HG02870 (cell line): ENCODE results near the gene CXCL5.
"Not testable (repeated sequence)": the region's sequence is repeated elsewhere in the genome, so short reads cannot be mapped to it uniquely, and the experiment has no call there.

Source experiments
- ATAC-seq: cut with Tn5 transposase; IDR thresholded peaks from one replicate; pipeline ENCODE4 v1.9.1; 2021; ENCODE audit warnings: mild to moderate bottlenecking, moderate library complexity; ENCODE audit not compliant: unreplicated experiment

The CXCL5 gene

DNA sequence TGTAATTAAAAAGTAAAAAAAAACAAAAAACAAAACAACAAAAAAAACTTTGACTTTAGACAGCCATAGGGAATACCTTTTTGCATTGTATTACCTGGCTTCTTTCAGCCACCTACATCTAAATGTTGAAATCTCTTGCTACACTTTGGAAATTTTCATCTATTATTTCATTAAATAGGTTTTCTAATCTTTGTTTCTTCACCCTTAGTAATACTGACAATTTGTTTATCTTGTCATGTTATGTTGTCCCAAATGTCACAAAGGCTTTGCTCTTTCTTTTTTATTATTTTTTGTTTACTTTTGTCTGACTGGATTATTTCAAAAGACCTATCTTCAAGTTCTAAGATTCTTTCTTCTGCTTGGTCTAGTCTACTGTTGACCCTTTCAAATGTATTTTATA is 24.1 kb downstream of the CXCL5 start:
- no peak for ATAC-seq

DNA sequence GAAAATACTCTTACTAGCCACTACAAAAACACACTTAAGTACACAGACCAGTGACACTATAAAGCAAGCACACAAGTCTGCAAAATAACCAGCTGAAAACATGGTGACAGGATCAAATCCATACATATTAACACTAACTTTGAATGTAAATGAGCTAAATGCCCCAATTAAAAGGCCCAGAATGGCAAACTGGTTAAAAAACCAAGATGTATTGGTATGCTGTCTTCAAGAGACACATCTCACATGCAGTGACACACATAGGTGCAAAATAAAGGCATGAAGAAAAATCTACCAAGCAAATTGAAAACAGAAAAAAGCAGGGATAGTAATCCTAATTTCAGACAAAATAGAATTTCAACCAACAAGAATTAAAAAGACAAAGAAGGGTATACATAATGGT is 27.5 kb downstream of the CXCL5 start:
- no peak for ATAC-seq

- no peak for ATAC-seq
These were observed 28.5 kb downstream of the CXCL5 start for GRCh38 chr4:73970011-73970410.

GRCh38 chr4:73967866-73968265 is 30.6 kb downstream of the CXCL5 start:
- no peak for ATAC-seq

DNA sequence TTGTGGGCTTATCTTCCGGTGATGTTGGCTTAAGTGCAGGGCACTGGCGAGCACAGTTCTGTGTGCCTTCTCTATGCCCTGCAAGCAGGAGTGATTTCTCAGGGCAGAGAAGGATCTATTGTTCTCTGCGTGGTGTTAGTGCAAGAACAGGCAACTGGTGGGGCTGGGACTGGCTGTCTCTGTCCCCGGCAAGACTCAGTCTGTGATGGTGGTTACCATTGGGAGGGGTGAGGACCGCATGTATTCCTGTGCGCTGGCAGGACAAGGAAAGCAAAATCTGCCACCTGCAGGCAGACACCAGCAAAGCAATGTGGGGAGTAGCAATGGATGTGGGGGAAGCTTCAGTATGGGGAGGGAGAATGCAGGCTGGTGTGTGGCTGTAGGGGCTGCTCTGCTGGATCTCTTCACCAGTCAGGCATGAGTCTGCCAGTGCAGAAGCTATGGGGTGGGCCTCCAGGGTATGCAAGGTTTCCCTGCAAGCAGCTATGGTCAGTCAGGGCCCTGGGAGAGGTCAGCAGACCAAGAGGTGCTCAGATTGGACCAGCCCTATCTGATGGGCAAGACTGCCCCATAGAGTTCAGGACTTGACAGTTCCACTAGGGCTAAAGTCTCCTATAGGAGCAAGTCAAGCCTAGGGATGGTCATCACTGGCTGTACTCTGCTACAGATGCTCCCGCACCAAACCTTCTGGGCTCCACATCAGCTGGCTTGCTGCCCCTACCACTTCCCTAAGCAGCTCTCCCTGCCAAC is 33.4 kb downstream of the CXCL5 start:
- no peak for ATAC-seq

GRCh38 chr4:73962724-73963123 is 35.8 kb downstream of the CXCL5 start:
- no peak for ATAC-seq

GRCh38 chr4:73959041-73959440 is 39.4 kb downstream of the CXCL5 start:
- not testable (repeated sequence) for ATAC-seq

GRCh38 chr4:73952352-73952751 is 46.1 kb downstream of the CXCL5 start:
- no peak for ATAC-seq

GRCh38 chr4:73950376-73950920 is 48.0 kb downstream of the CXCL5 start:
- ATAC-seq = not testable (repeated sequence)

DNA sequence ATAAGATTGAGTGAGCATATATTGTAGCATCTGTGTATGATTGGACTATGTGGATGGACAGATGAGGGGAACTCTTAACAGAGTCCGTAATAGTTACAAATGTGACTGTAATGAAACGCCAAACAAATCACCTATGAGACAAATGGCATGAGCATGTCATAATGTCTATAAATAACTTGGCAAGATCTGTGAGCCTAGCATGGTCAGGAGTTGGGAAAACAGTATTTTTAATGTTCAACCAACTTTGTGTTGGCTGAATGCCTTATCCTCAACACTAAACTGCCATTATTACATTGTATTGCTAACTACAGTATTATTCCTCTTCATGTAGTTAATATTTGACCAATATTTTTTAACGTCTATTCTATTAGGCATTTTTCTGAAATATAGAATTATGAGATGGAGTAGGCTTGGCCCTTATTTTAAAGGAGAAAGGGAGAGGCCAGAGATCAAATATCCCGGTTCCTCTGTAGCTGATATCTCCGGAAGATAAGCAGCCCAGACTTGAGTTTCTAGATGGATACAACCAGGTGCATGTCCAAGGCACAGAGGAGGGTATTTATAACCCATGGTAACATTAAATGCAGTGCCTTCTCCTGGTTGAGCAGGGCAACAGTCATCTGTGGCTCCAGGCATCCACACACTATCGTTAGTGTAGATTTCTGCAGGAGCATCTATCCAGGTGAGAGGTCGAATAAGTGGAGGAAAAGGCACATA is 49.3 kb downstream of the CXCL5 start:
- ATAC-seq = no peak

GRCh38 chr4:73948291-73948690 is 50.2 kb downstream of the CXCL5 start:
- ATAC-seq = no peak

DNA sequence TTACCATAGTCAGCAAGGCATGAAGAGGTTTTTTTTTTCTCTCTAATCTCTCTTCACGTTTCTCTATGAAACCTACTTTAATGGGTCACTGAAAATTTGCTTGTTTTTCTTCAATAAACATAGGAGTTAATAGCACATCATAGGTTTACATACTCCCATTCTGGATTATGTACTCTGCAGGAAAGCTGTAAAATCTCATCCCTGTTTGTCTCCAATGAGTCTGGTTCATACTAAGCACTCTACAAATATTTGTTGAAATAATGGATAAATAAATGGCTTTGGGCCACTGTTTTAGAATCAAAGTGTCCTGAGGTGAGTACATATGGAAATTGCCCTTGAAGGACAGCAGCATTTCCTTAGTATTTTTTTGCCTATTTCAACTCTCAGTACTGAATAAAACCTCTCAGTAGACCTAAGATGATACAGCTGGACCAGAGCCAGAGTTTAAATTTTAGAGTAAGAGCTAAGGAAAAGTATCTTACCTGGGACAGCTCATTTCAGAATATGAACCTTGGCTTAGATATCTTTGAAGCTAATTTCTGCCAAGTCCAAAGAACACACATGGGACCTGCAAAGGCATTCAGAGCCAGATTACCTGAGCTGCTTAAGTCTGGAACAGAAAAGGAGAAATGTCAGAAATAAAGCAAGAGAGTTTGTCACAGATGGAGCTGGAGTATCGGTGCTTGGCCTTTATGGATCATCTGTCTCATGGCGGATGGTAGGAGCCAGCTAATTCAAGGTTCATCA is 51.1 kb downstream of the CXCL5 start:
- ATAC-seq = no peak

DNA sequence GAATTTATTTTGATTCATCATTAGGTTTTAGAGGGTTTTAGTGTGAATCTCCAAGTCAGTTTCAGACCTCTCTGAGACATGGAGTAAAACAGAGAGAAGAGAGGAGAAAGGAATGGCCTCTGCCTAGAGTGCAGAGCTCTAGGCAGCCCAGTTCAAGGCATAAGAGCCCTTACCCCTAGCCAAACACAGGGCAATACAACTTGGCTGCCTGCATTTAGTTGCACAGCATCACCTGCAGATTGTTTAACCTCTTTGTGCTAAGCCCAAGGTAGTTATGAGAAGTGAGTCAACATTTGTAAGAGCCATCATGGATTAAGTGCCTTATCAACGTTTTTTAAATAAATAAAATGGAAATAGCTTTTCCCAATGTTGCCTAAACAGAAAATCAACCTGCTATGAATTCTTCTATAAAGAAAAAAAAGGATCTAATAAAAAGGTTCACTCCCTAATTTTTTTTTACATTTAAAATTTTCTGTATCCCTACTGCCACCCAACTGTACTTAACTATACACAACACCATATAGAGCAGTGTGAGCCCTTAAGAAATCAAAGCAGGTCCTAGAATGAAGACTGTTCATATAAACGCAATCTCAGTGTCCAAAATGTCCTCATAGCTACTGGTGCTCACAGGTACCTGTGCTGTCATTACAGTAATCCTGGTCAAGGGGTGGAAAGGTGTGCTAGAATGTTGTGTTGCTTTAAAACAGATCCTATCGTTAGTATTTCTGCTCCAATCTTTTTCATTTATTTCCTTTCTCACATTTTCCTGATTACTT is 52.6 kb downstream of the CXCL5 start:
- no peak for ATAC-seq
